Endothelial cell of umbilical vein (primary cell): ENCODE data around the gene TNPO3. TPM values are rescaled to one million over a fixed set of nuclear protein-coding genes. Genes with fewer than 3 reads are reported as not detected.

Source experiments
- Bru-seq: library from RNA; stranded (reverse); fragments of 400-500 nt; gene quantifications from one replicate; lab custom pipeline; 2021; lab: Mats Ljungman, UMichigan
- BruChase-seq, 2 experiments: library from RNA; stranded (reverse); fragments of 400-500 nt; gene quantifications; one replicate each; lab custom pipeline; 2021; lab: Mats Ljungman, UMichigan
- BruUV-seq: library from RNA; stranded (reverse); fragments of 400-500 nt; replicated peaks from 2 replicates; lab custom pipeline; 2021; lab: Mats Ljungman, UMichigan
- CTCF ChIA-PET: fragments of 300-600, 350-600 bp; sonication (Branson Sonifier 250); formaldehyde crosslinking; loops from one replicate; lab custom pipeline; 2021; ENCODE audit warnings: antibody characterized with exemption, inconsistent platforms; lab: Charles Lee
- POLR2A ChIA-PET: fragments of 300-600, 350-600 bp; sonication (Branson Sonifier 250); formaldehyde crosslinking; loops from one replicate; lab custom pipeline; 2021; ENCODE audit warnings: antibody characterized with exemption, inconsistent platforms; lab: Charles Lee
- DNase-seq: peaks from one replicate; pipeline ENCODE4 v3.0.0-alpha.2; 2011; ENCODE audit warnings: low read depth, low spot score
- FAIRE-seq: peaks from 2 replicates; lab custom pipeline; 2011; peaks lifted over from hg19 to GRCh38; lab: Jason Lieb, UNC
- H2AFZ ChIP-seq: 2 replicates; pipeline ENCODE4 v1.6.0; 2012; ENCODE audit warnings: low read depth, low read length, control low read depth, inconsistent platforms
- H3K27ac ChIP-seq: 2 replicates; pipeline ENCODE4 v1.5.1; 2011; ENCODE audit warnings: low read depth, mild to moderate bottlenecking, control low read depth, low read length, moderate library complexity; ENCODE audit not compliant: insufficient read depth
- H3K27me3 ChIP-seq, 2 experiments: 2 replicates each; pipeline versions ENCODE4 v1.6.0 to v1.6.1; 2011; ENCODE audit warnings: low read length in 2 of 2, mixed read lengths in 1 of 2; ENCODE audit not compliant: control insufficient read depth in 2 of 2, insufficient read depth in 2 of 2
- H3K36me3 ChIP-seq, 2 experiments: 2 replicates in 1 of 2; 3 replicates in 1 of 2; pipeline ENCODE4 v1.5.1; 2011; ENCODE audit warnings: low read length in 2 of 2, mild to moderate bottlenecking in 1 of 2, moderate library complexity in 1 of 2; ENCODE audit not compliant: control insufficient read depth in 2 of 2, insufficient read depth in 2 of 2; ENCODE audit errors: extremely low read depth in 1 of 2
- H3K4me1 ChIP-seq: 3 replicates; pipeline ENCODE4 v1.5.1; 2011; ENCODE audit warnings: mild to moderate bottlenecking, low read length; ENCODE audit not compliant: control insufficient read depth, insufficient read depth; ENCODE audit errors: extremely low read depth
- H3K4me2 ChIP-seq: 2 replicates; pipeline ENCODE4 v1.6.1; 2011; ENCODE audit warnings: low read length, control low read depth, mixed read lengths; ENCODE audit not compliant: insufficient read depth
- H3K4me3 ChIP-seq, 3 experiments: fragments of 200-600 bp in 1 of 3; sonication (generic), shearing (Covaris generic) in 1 of 3; replicated peaks in 1 of 3; 2 replicates each; pipeline ENCODE4 v1.5.1; 2011 to 2016; ENCODE audit warnings: control low read depth in 3 of 3, low read length in 3 of 3, mild to moderate bottlenecking in 2 of 3, inconsistent platforms in 1 of 3, low read depth in 1 of 3, moderate library complexity in 1 of 3; ENCODE audit not compliant: insufficient read depth in 1 of 3
- H3K79me2 ChIP-seq: 2 replicates; pipeline ENCODE4 v1.6.0; 2012; ENCODE audit warnings: low read length, inconsistent platforms; ENCODE audit not compliant: control insufficient read depth, insufficient read depth
- H3K9ac ChIP-seq: replicated peaks from 2 replicates; pipeline ENCODE3; 2011; ENCODE audit warnings: low read length, control low read depth; ENCODE audit not compliant: insufficient read depth; ENCODE audit errors: extremely low read depth
- H3K9me1 ChIP-seq: replicated peaks from 3 replicates; pipeline ENCODE4 v1.6.0; 2011; ENCODE audit warnings: mild to moderate bottlenecking, low read length; ENCODE audit not compliant: control insufficient read depth, insufficient read depth; ENCODE audit errors: extremely low read depth
- H3K9me3 ChIP-seq: replicated peaks from 2 replicates; pipeline ENCODE4 v1.5.1; 2012; ENCODE audit warnings: low read length, inconsistent platforms; ENCODE audit not compliant: control insufficient read depth, insufficient read depth
- H4K20me1 ChIP-seq: replicated peaks from 2 replicates; pipeline ENCODE3; 2011; ENCODE audit warnings: mild to moderate bottlenecking, low read length; ENCODE audit not compliant: control insufficient read depth, insufficient read depth; ENCODE audit errors: extremely low read depth
- CTCF ChIP-seq, 2 donors: IDR thresholded peaks; 1 replicate in 1 of 2; 2 replicates in 1 of 2; pipeline ENCODE4 v1.5.1; 2011; ENCODE audit warnings: low read length in 2 of 2, mild to moderate bottlenecking in 2 of 2, moderate library complexity in 2 of 2, control low read depth in 1 of 2, inconsistent platforms in 1 of 2, low read depth in 1 of 2; ENCODE audit not compliant: insufficient read depth in 1 of 2; ENCODE audit errors: extremely low read depth in 1 of 2
- EZH2 ChIP-seq: IDR thresholded peaks from 2 replicates; pipeline ENCODE4 v1.6.1; 2012; ENCODE audit warnings: borderline replicate concordance, low read depth, mild to moderate bottlenecking, moderate library complexity, low read length, inconsistent platforms; ENCODE audit not compliant: severe bottlenecking
- GATA2 ChIP-seq: IDR thresholded peaks from 2 replicates; pipeline ENCODE4 v1.7.0; 2011; ENCODE audit warnings: low read depth, mild to moderate bottlenecking, moderate library complexity, mixed read lengths, low read length; ENCODE audit not compliant: insufficient read length, insufficient read depth
- JUN ChIP-seq: IDR thresholded peaks from 2 replicates; pipeline ENCODE4 v1.6.1; 2011; ENCODE audit warnings: borderline replicate concordance, low read depth; ENCODE audit not compliant: insufficient read length, insufficient read depth
- MAX ChIP-seq: IDR thresholded peaks from 2 replicates; pipeline ENCODE4 v1.6.1; 2011; ENCODE audit not compliant: insufficient read depth, insufficient read length
- MYC ChIP-seq: IDR thresholded peaks from one replicate; pipeline ENCODE4 v1.6.1; 2011; ENCODE audit warnings: mild to moderate bottlenecking, low read depth, low read length
- POLR2A ChIP-seq: IDR thresholded peaks from 2 replicates; pipeline ENCODE4 v1.6.1; 2012; ENCODE audit warnings: low read depth, mild to moderate bottlenecking, control low read depth, low read length
- POLR2AphosphoS5 ChIP-seq: IDR thresholded peaks from 2 replicates; pipeline ENCODE4 v1.6.1; 2012; ENCODE audit warnings: low read depth, mild to moderate bottlenecking, control low read depth, low read length, moderate library complexity; ENCODE audit not compliant: insufficient read depth
- dilution Hi-C: fragments of 300-500 bp; cut with MboI; formaldehyde crosslinking; loops from one replicate; pipeline ENCODE4 v1.15.0; 2019; ENCODE audit warnings: low sequenced_read_pairs; ENCODE audit not compliant: extremely low pct_ligation_motif_present
- intact Hi-C: fragments of 100-400 bp; cut with micrococcal nuclease; formaldehyde crosslinking; loops from one replicate; pipeline ENCODE4 v1.10.0; 2022
- long read RNA-seq: library from polyadenylated mRNA; stranded (forward); transcript quantifications from one replicate; pipeline ENCODE4 v2.0.0, GENCODE V29; 2021
- polyA minus RNA-seq, 3 experiments: library from RNA; depleted of rRNA, polyadenylated mRNA; stranded (reverse); fragments of >200 nt; gene quantifications; 1 replicate in 1 of 3; 2 replicates in 2 of 3; pipeline ENCODE4 v1.2.3, GENCODE V29; 2011
- polyA plus RNA-seq, 4 experiments: library from polyadenylated mRNA; depleted of rRNA in 3 of 4; stranded (reverse) in 3 of 4; unstranded in 1 of 4; fragments of >200 nt; gene quantifications; 2 replicates each; pipeline versions ENCODE4 v1.2.1 to v1.2.3, GENCODE V29; 2011 to 2012; ENCODE audit warnings: missing spikeins in 1 of 4
- total RNA-seq: library from RNA; stranded (reverse); gene quantifications from 2 replicates; pipeline ENCODE4 v1.2.3, GENCODE V29; 2021

Gene TNPO3
- total RNA-seq (46.9 TPM in 2 replicates), polyA plus RNA-seq (23.3 and 29.0 TPM in 2 replicates), polyA minus RNA-seq (75.9 and 76.9 TPM in 2 replicates), Bru-seq, nascent RNA (percentile 88 among the genes with signal in this experiment), BruChase-seq, experiment 1, labeled RNA remaining after a 6-hour chase (percentile 81 among the genes with signal in this experiment), BruChase-seq, experiment 2, labeled RNA remaining after a 2-hour chase (percentile 80 among the genes with signal in this experiment)
- 29.2 and 33.1 TPM in 2 replicates for polyA plus RNA-seq (2011; cell fraction: cytosol; rRNA removed)
- 32.9 and 39.3 TPM in 2 replicates for polyA plus RNA-seq (2011; cell fraction: nucleus; rRNA removed)
- polyA plus RNA-seq (2012) = 31.6 and 42.2 TPM in 2 replicates
- polyA minus RNA-seq (2011; cell fraction: cytosol; rRNA and poly(A)+ RNA removed) = 35.9 TPM
- polyA minus RNA-seq (2011; cell fraction: nucleus; rRNA and poly(A)+ RNA removed) = 32.2 and 50.5 TPM in 2 replicates
- long read RNA-seq, full-length matches to known transcripts = 18 of 48 reads
- long read RNA-seq, partial matches to known transcripts = 3 of 48 reads
- long read RNA-seq, other reads (novel, unspliced or antisense) = 27 of 48 reads

GRCh38 chr7:129054438-129055293 is at the start of gene TNPO3:
TNPO3 (minus strand) TSS chr7:129055111; CDS start chr7:129054770, 341 bp downstream.
- Histone ChIP-seq H3K36me3 (no peaks in the 10 kb centered on the region), H3K9me3 (no peaks in the 10 kb centered on the region), H3K9me1 (no peaks in the 10 kb centered on the region), H2AFZ (peak within 1 kb of the TSS; percentile 92), H3K9ac (peak within 1 kb of the TSS; percentile 89), H3K27ac (peak within 1 kb of the TSS; percentile 80), H3K4me3 (peak within 1 kb of the TSS; percentile 68 to 93 (median 93)), H4K20me1 (no peaks in the 10 kb centered on the region), H3K4me2 (peak within 1 kb of the TSS; percentile 95), H3K4me1 (peaks cover 15% of the 10 kb centered on the region), H3K79me2 (peaks cover 46% of the 10 kb centered on the region), H3K27me3 (peaks cover 5 to 8% of the 10 kb centered on the region in 2 experiments)
- peak; percentile 86 for TF ChIP-seq POLR2A
- peak; percentile 59 for TF ChIP-seq POLR2AphosphoS5
- TF ChIP-seq CTCF (IDR thresholded peaks at IDR 0.05; ENCODE audit: extremely low read depth in 1 of 2, insufficient read depth in 1 of 2, low read depth in 1 of 2, low read length in 2 of 2) = peak in 1 of 2 donors; percentile 7
- no peak for TF ChIP-seq EZH2
- no peak for TF ChIP-seq GATA2
- TF ChIP-seq MYC = no peak
- TF ChIP-seq MAX = no peak
- no peak for TF ChIP-seq JUN
- intact Hi-C loops (no loop called here), dilution Hi-C loops (no loop called here)
- peak; percentile 90 for FAIRE-seq
- ChIA-PET CTCF (interaction anchor here (0.5 to 2.1 kb wide), 7 partner anchors 12 to 109 kb away, joined by 3 to 12 read pairs (median 4); no protein-coding TSS in a partner anchor), POLR2A (no interaction called here)
- TSS peak; percentile 26 for BruUV-seq
- peak; percentile 86 for DNase-seq
